ENCODE measurements around the gene NDST1. TPM values are rescaled to one million over a fixed set of nuclear protein-coding genes. Genes with fewer than 3 reads are reported as not detected.

The NDST1 gene
- polyA plus RNA-seq, 4 donors, result 53.2 to 64.0 (median 57.8) TPM

DNA sequence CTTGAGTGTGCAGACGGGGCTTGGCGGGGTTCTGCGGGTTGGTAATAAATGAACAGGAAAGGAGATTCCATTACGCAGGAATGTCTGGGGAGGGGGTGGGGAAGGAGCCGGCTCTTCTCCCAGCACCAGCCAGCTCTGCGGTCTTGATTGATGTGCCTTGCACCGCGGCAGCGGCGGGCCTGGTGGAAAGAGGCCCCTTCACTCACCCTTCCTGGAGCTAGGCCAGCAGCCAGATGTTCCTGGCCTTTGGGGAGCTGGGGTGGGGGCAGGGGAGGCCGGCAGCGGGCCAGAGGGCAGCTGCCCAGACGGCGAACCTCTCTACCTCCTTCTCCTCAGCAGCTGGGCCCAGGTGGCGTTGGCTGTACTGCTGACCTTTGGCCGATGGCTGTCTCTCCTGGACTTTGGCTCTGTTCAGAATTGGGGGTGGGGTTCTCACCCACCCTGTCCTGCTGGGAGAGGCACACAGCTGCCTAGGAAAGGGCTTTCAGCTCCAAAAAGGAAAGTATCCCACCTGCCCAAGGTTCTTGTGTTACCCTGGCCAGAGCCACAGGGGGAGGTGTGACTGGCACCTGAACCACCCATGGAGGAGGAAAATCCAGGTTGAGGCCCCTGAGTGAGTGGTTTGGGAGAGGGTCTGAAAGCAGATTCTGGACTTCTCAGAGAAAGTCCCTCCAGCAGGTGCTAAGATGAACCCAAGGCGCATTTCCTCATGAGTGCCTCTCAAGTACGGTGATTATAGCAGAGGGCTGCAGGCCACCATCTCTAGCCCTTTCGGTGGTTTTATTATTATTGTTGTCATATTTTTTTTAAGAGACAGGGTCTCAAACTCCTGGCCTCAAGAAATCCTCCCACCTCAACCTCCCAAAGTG is 74.5 kb downstream of the NDST1 start:
- peak in 2 of 4 donors; percentile 42 to 66 for DNase-seq (ENCODE audit: low read depth in 4 of 4, low spot score in 3 of 4)

- no peak for DNase-seq (ENCODE audit: low read depth in 4 of 4, low spot score in 3 of 4)
These were observed 75.8 kb downstream of the NDST1 start for GRCh38 chr5:150583541-150584225.

DNA sequence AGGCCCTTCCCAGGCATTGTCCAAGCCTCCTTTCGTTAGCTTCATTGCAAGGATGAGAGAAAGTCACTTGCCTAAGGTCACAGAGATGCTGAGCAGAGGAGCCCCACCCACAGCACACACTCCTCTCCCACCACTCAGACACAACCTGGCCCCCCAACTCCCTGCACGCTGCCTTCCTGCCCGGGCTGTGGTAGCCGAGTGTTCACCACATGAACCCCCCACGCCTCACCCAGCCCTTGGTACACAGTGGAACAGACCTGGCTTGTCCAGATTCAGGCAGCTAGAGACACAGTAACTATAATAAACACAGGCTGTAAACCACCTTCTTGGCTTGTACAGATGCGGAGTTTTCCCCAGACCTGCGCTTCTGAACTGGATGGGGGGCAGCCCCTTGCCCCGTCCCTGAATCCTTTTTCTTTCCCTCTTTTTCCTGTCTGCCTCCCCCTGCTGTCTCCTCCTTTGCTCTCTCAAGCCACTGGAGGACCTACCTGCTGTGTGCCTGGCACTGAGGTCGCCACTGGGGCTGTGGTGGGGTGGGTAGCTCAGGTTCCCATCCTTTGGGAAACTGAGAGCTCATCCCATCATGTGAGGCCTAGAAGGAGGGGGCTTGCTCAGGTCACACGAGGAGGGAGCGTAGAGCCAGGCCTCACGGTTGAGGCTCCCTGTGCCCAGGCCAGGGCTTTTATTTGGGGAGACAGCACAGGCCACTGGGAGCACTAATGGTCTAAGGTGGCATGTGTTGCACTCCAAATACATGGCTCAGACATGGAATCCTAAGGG is 76.8 kb downstream of the NDST1 start:
- no peak for DNase-seq (ENCODE audit: low read depth in 4 of 4, low spot score in 3 of 4)

- DNase-seq (ENCODE audit: low read depth in 4 of 4, low spot score in 3 of 4), result no peak
These were observed 77.9 kb downstream of the NDST1 start for GRCh38 chr5:150585781-150586341.

DNA sequence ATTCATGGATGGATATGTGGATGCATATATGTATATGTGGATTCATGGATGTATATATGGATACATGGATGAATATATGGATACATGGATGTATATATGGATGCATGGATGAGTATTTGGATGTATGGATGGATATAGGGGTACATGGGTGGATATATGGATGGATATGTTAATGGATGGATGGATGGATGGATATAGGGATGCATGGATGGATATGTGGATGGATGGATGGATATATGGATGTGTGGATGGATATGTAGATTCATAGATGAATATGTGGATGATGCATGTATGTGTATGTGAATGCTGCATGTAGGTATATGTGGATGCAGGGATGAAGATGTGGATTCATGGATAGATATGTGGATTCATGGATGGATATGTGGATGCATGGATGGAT is 79.1 kb downstream of the NDST1 start:
- no peak for DNase-seq (ENCODE audit: low read depth in 4 of 4, low spot score in 3 of 4)

DNA sequence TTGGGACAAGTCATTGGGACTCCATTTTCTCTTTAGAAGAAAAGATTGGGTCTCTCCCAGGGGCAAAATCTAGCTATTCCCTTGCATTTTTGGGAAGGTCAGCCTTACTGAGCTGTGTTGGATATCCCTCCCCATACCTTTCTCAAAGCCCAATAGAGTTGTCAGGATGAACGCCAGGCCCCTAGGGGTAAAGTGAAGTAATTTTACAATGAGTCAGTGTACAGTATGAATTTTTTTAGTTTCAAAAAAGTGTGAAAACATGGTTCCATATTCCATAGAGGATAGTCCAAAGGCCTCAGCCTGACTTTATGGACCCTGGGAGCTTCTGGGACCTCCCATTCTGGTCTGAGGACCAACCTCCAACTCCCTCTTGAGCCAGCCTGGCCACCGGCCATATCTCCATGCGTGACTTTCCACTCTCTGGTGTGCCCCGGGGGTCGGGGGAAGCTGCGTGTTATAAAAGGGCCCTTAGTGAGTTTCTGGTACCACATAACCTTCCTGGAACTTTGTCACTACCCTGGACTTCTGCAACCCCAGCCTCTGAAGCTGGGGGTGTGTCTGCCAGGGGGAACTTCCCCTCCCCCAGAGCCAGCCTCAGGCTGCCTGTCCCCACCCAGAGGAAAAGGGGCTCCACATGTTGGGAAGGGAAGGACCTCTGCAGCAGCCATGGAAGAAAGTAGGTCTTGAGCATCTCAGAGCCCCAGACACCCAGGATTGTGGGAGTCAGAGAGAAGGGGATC is 80.1 kb downstream of the NDST1 start:
- no peak for DNase-seq (ENCODE audit: low read depth in 4 of 4, low spot score in 3 of 4)

DNA sequence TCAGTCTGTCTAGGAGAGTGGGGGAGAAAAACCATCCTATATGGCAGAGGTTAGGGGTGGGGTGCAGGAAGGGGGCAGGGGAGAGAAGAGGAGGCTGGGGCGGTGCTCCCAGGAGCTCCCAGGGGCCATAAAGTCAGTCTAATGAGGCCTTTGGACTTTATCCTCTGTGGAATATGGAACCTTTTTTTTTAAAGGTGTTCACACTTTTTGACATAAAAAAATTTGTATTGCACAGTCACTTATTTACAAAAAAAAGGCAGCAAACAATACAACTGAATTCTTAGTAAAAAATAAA is 80.6 kb downstream of the NDST1 start:
- DNase-seq (ENCODE audit: low read depth in 4 of 4, low spot score in 3 of 4), result no peak

DNA sequence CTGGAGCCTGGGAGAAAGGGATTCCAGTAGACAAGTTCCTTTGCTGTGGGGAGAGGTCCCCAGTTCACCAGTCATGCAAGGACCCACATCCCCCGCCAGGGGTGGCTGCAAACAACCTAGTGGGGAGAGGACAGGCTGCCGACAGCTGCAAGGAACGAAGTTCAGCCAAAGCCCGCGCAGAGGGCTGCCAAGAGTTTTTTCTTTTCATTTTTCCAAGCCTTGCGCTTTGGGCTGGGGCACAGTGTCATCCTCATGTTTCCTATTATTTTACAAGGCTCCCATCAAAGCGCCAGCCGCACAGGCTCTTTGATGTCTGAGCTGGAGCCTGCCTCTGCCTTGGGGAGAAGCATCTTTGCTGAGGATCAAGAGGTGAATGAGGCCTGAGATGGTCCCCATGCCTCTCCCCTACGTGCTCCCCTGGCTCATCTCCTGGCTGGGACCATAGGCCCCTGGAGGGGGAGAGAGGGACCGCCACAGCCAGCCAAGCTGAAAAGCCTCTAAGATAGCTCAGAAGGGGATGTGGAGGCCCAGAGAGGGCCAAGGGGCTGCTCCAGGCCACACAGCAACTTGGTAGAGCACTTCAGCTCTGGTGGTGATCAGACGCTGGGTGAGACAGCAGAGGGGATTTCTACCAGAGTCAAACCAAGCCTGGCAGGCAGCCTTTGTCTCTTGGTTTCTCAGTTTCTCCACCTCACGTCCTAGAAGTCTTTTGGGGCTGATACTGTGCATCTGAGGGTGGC is 82.1 kb downstream of the NDST1 start:
- peak in 2 of 4 donors; percentile 50 to 67 for DNase-seq (ENCODE audit: low read depth in 4 of 4, low spot score in 3 of 4)

DNA sequence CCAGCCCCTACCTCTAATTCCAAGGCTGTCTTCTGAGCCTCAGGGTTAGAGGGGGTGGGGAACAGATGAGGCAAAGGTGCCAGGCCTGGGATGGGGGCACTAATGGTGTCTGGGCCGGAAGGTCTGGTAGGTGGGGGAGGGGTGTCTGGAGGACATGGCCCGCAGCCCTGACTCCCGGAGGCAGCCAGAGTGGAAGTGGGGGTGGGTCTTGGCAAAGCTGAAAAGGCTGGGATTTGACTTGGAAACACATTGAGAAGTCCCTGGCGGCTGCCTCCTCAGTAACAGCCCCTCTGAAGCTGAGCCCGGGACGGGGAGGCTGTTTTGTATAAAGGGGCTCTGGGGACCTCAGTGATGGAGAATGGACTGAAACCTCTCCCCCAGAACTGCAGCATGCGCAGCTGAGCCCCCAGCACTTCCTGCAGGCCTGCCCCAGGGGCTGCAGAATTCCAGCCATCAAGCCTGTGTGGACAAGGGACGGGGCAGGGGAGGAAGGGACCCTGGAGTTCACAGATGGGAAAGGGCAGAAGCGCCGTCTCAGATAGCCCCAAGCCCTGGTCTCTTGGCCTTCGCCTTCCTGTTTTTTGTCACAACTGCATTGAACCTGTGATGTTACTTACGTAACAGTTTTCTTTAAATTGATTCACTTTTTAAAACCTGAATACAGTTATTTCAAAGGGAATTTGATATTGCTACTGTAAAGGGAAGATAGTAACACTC is 83.2 kb downstream of the NDST1 start:
- DNase-seq (ENCODE audit: low read depth in 4 of 4, low spot score in 3 of 4), result peak in 1 of 4 donors; percentile 55

- DNase-seq (ENCODE audit: low read depth in 4 of 4, low spot score in 3 of 4), result no peak
These were observed 85.7 kb downstream of the NDST1 start for GRCh38 chr5:150593593-150593992.

DNA sequence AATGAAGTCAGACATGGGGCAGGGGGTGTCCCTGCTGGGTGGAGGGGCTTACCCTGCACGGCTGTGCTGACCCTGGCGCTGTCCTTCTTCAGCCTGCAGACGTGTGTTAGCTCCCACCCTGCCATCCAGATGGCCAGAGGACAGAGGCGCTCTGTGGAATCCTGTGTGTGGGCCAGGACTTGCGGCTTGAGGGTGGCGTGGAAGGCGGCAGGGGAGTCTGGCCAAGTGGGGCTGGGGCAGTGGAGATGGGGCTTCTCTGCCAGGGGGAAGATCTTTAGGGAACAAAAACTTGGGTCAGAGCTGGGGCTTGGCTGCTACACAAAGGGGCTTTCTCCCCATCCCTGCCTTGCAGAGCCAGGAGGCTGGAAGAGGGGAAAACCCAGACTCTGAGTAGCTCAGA is 86.1 kb downstream of the NDST1 start:
- no peak for DNase-seq (ENCODE audit: low read depth in 4 of 4, low spot score in 3 of 4)

DNA sequence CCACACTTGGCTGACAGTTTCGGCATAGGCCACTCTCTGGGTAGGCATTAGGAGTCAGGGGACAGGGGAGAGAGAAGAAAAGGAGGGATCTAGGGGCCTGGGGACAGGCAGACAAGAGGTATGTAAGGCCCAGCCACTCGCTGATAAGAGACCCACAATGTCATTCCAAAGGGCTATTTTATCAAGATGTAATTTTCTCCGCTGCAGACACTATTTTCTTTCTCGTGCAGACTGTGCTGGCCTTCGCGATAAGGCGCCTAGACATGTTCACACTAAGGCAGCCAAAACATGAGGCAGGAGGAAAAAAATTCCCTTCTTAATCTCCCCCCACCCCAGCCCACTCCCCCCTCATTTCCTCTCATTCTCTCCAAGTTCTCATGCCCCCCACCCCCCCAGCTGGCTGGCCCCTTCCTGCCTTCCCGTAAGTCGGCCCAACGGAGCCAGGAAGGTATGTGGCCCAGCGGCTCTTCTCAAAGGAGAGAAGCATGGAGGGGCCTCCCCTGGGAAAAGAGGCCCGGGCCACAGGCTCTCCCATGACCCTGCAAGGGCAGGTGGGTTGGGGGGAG is 87.6 kb downstream of the NDST1 start:
- no peak for DNase-seq (ENCODE audit: low read depth in 4 of 4, low spot score in 3 of 4)

GRCh38 chr5:150596313-150596712 is 88.4 kb downstream of the NDST1 start:
- no peak for DNase-seq (ENCODE audit: low read depth in 4 of 4, low spot score in 3 of 4)

DNA sequence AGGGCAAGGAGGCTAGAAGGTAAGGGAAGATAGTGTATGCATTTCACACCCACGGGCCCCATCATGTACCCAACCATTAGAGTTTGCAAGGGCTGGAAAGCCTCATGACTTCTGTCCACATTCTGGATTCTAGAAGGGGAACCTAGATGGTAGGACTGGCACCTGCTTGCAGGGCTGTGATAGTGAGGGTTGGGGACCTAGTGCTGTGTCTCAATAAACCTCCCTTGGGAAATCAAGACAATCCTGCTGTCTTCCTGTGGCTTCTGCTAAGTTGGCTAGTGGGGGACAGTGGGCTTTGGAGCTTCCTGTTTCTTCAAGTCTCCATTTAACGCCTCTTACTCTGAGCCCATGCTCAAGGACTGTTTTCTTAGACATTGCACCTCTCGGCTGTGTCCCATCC is 88.9 kb downstream of the NDST1 start:
- DNase-seq (ENCODE audit: low read depth in 4 of 4, low spot score in 3 of 4), result no peak

GRCh38 chr5:150598006-150598405 is 90.1 kb downstream of the NDST1 start:
- DNase-seq (ENCODE audit: low read depth in 4 of 4, low spot score in 3 of 4), result no peak

- DNase-seq (ENCODE audit: low read depth in 4 of 4, low spot score in 3 of 4), result no peak
These were observed 90.9 kb downstream of the NDST1 start for GRCh38 chr5:150598821-150599273.

DNA sequence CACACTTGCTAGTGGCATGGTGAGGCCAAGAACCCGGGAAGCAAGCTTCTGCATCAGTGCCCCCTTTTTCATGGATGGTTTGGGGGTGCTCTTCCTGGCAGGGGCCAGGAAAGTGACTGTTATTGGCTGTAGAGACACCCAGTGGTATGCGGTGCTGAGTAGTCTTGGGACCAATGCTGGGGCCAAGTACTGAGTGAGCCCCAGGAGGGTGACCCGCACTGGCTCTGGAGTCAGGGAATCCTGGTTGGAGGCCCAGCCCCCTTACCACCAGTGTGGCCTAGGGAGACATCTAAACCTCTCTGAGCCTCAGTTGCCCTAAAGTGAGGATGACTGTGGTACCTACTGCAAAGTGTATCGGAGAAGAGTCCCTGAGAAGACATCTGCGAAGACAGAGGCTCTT is 91.3 kb downstream of the NDST1 start:
- no peak for DNase-seq (ENCODE audit: low read depth in 4 of 4, low spot score in 3 of 4)

GRCh38 chr5:150599917-150600511 is 92.1 kb downstream of the NDST1 start:
- no peak for DNase-seq (ENCODE audit: low read depth in 4 of 4, low spot score in 3 of 4)
